COR-L47 (cell line): Measurements from ENCODE around the gene SWI5.

ENCODE experiments used
- DNase-seq: peaks from one replicate; lab custom pipeline; 2025; lab: John Stamatoyannopoulos, UW

SWI5 gene

GRCh38 chr9:128252317-128253139 lies 23.5 kb upstream of the SWI5 start:
- DNase-seq: no peak

DNA sequence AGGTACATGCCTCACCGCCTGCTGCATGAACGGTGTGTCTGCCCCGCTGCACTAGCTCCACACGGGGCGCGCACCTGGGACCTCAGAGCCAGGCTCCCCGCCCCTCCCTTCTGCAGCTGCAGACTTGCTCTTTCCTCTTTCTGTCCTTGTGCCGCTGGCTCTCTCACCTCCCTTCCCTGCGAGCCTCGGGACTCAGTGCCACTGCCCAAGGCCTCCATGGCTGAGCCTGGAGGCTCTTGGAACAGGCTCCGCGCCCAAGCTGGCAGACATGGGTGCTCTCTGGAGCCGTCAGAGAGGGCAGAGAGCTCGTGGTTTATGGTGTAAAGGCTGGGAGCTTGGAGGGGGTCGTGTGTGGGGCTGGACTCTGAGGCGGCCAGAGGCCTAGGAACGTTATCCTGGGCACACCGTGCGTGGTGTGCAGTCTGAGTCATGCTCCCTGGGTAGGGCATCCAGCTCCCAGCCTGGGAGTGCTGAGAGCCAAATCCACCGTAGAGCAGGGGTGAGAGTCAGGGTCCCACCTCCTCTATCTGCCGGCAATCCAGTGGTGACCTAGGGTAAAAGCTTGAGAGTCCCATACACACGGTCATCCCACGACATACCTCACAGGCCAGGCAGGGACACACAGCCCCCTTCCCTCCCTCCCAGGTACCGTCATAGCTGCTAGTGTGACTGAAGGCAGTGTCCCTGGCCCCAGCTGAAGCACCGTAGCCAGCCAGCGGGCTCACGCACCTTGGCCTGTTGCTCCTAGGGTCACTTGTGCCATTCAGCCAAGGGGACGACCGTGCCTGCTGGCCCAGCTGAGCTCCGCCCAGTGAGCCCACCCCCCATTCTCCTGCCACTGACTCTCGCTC lies 22.7 kb upstream of the SWI5 start:
- DNase-seq: no peak

GRCh38 chr9:128253991-128254346 lies 22.1 kb upstream of the SWI5 start:
- no peak for DNase-seq

DNA sequence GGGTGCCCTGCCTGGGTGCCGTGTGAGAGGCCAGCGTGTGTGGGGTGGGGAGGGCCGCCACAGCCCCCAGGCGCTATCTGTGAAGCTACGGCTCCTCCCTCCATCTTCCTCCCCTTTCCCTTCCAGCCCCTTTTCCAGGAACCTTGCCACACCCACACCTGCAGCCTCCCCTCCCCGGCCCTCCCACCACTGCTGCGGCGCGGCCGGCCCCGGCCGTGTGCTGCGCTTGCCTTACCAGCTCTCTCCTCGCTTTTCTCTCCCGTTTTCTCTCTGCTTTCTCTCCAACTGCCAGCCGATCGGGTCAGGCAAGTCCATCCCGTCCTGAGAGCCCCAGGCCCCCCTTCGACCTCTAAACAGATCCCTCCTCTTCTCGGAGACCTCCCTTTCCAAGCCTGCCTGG lies 21.7 kb upstream of the SWI5 start:
- DNase-seq: no peak

DNA sequence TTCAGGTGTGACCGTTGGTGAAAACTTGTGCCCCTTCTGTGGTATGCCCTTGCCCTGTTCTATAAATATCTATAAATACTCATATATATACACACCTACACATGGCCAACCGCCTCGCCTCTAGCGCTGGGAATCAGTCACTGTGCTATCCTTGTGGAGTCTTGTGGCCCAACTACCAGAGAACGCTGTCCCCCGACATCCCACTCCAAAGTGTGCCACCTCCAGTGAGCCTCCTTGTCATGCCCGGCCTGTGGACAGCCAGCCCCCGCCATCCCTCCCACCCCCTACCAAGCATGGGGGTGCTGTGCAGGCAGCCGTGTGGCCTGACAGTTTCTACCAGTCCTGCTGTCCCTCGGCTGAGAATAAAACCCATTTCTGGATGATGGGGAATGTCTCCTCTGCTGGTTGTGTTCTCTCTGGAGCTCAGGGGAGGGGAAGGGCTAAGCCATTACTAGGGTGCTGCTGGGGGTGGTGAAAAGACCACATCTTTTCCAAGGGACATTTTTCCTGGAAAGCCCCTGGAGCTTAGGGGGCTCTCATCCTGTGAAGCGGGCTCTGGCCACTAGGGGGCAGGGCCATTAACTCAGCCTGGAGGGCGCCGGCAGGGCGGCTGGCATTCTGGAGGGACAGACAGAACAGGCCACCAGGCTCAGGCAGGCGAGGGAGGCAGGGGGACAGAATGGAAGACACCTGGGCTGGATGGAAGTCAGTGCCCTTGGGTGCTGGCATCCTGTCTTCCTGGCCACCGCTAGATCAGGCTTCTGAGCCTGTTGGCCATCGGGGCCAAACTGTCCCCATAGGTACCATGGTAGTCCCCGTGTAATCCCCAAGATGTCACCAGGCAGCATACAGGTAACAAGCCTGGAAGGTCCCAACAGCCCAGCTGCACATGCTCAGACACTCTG lies 21.0 kb upstream of the SWI5 start:
- peak; percentile 23 for DNase-seq

DNA sequence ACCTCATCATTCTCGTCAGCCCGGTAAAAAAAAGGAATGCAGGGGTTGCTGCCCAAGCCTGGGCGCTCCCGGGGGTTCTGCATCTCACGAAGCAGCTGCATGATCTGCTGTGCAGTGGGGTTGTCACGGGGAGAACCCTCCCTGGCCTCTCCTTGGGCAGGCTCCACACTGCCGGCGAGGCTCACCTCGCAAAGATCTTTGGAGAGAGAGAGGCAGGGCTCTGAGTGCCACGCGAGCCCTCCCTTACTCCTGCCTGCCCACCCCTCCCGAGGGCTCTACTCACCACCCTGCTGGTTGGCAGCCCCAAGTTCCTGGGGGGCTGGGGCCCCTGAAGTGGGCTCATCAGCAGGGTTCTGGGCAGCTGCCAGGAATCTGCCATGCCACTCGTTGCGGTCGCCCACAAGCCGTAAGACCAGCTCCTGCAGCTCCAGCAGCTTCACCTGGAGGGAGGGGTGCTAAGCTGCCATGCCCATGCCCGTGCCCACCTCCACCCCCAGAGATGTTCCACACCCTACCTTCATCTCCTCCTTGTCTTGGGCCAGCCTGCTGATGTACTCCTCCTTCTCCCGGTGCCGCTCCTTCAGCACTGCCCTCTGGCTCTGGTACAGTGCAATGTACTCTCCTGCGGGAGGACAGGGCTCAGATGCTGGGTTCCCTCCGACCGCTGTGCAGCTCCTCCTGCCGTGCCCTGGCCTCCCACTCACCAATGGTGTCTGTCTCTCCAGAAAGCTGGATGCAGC lies 18.8 kb upstream of the SWI5 start:
- no peak for DNase-seq

GRCh38 chr9:128257907-128258306 lies 18.2 kb upstream of the SWI5 start:
- DNase-seq: no peak

DNA sequence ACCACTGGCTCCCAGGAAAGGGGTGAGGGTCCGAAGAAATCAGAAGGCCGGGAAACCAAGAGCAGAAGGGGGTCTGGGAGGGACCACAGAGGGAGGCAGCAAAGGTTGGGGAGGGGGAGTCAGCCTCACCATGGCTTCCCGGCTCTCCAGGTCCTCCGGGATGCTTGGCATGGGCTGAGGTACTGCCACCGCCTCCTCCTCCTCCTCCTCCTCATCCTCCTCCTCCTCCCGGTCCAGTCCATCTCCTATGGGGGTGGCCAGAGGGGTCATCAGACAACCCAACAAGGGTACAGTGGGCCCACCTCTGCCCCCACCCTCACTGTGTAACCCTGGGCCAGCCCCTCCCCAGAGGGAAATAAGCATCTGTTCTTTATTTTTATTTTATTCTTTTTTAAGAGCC lies 17.8 kb upstream of the SWI5 start:
- DNase-seq: no peak

- DNase-seq: no peak
These were observed 16.9 kb upstream of the SWI5 start for GRCh38 chr9:128259156-128259555.

DNA sequence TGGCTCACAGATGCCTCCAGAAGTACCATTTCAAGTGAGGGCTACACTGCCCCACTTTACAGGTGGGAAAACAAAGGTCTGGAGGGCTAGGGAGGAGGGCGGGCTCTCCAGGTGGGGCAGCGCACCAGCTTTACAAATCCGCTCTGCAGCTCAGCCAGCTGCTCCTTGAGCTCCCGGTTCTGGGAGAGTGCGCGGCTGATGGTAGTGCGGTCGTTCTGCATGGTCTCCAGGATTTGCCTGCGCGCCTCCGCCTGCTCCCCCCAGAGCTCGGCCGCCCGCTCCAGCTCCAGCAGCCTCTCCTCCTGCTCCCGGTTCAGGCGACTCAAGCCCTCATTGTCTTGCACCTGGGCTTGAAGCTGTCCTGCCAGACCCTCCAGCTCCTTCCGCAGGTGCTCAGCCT lies 15.7 kb upstream of the SWI5 start:
- DNase-seq: no peak

DNA sequence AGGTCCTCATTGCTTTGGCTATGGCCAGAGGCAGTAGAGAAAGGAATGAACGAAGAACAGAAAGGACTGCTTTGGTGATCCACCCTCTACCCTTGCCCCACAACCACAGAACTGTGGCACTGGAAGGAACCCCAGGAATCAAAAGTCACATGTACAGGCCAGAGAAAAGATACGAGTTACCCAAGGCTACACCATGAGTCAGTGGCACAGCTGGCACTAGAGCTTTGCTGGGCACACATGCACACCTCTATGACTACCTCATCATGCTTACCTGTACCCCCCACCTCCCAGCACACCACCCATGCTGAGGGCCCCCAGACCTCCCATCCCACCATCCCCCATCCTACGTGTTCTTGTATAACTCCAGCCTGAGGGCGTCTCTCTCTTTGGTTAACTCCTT lies 13.4 kb upstream of the SWI5 start:
- DNase-seq: no peak

DNA sequence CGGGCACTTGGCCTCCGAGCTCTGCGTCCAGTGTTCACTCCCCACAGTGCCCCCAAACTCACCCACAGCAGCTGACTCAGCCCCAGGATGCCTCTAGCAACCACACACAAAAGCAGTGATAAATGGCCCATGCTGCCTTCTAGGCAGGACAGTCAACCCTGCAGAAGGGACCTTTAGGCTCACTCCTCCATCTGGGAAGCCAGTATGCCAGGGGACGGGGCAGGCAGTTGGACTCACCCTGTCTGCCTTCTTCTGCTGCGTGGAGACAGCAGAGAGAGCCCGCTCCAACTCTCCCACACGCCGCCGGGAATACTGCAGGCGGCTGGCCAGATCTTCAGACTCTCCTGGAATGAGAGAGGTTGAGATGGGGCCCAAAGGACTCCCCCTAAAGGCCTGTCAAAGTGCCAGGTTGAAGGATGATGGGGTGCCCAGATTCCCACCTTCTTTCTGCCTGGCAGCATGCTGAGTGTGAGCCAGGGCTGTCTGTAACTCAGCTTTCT lies 10.7 kb upstream of the SWI5 start:
- DNase-seq: no peak

GRCh38 chr9:128266868-128267590 lies 9.0 kb upstream of the SWI5 start:
- no peak for DNase-seq

DNA sequence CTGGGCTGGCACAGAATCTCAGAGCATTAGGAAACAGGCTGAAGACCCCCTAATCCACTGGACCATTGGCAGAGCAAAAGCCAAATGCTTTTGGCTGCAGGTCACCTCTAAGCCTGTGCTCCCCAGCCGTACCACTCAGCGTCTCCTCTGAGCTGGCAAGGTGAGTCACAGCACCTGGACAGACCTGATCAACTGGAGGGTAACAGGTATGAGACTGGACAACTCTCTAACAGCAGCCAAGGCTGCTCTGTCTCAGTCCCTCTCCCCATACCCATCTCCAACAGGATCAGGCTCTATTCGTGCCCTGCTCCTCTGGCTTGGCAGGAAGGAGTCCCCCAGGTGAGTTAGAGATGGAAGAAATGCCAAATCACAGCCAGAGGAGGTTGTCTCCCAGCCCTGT lies 5.0 kb upstream of the SWI5 start:
- DNase-seq: no peak

GRCh38 chr9:128271512-128271911 lies 4.6 kb upstream of the SWI5 start:
- no peak for DNase-seq

DNA sequence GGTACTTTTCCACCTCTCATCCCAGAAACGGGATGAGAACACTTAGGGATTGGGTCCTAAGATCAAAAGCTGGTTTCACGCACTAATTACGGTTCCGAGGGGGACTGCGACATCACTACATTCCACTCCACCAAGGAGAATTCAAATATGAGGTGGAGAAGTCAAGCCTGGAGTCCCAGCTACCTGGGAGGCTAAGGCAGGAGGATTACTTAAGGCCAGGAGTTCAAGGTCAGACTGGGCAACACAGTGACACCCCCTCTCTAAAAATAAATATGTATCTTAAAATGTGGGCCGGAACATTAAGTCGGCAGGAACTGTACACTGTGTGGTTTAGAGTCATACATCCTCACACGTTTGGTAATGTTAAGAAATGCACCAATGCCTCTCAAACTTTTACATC lies 1.8 kb upstream of the SWI5 start:
- no peak for DNase-seq

DNA sequence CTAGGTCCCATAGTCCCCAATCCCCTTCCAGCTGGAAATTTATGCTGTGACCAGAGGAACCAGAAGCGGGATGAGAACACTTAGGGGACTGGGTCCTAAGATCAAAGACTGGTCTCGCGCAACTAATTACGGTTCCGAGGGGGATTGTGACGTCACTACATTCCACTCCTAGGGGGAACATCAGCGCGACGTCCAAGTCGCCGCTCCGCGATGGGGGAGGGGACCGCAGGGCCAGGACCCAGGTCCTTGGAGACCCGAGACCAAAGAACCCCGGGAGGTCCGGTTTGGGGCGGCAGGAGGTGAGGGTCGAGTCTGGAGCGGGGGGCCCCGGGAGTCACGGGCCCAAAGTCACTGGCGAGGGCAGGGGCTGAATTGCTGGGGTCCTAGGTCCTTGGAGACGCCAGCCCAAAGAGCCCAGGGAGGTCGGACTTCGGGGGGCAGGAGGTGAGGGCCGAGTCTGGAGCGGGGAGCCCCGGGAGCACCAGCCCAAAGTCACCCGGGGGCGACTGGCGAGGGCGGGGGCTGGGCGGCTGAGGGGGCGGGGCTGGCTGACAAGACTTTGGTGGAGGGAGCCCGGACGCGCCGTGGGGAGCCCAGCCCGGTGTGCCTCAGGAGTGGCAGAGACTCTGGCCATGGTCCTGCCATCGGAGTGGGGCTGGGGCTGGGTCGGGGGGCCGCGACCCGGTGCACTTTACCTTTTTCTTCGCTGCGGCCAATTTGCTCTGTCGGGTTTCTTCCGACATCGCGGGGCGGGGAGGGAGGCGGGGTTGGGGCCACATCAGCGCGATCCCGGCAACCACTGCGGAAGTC lies 673 bp upstream of the SWI5 start, which contains the start of gene GOLGA2:
Gene GOLGA2, minus strand, starts transcription at position 810 of the 810 bp plus-strand sequence. Its CDS starts 31 bp downstream, at position 779.
- DNase-seq: no peak

DNA sequence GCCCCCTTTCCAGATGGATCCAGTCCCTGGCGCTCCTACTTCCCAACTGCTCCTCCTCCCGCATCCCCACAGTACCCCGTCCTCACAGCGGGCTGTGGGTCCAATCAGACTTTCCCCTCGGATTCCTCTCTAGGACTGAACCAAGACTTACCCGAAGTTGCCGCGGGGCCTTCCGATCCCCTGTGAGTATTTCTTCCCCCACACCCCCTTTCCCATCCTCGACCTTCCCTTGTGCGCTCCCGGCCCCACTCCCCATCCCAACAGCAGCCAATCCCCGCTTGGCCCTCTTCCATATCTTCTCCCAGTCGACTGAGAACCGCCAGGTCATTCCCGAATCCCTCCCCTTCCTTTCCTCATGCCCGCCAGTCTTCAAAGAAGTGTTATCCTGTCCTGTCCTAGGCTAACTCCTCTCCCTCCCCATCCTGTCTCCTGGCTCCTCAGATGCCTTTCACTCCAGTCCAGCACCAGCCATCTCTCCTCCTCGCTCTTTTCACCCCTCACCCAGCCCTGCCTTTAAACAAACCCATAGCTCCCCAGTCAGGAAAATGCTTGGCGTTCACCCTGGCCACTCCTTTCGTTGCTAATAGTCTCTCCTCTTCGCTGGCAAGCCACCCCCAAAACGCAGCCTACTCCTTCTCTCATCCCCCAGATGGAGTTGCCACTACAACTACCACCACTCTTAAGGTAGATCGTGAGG lies 646 bp downstream of the SWI5 start:
- DNase-seq: peak; percentile 8
